RWPE2 (cell line): ENCODE measurements around the gene CLASP1.

Experiments used
- ATAC-seq: fragments of 200-7000 bp; cut with Tn5 transposase; 3 replicates; pipeline ENCODE4 v1.9.1; 2021; ENCODE audit warnings: low read depth
- DNase-seq: peaks from one replicate; pipeline ENCODE4 v3.0.0-alpha.2; 2020; ENCODE audit warnings: low spot score
- H3K27ac ChIP-seq: fragments of 450-650 bp; 2 replicates; pipeline ENCODE4 v1.5.1; 2017; ENCODE audit warnings: mild to moderate bottlenecking; ENCODE audit not compliant: poor library complexity, severe bottlenecking
- H3K27me3 ChIP-seq: fragments of 250-450 bp; sonication (Bioruptor Pico); 2 replicates; pipeline ENCODE4 v1.5.1; 2021; ENCODE audit warnings: mild to moderate bottlenecking, moderate library complexity; ENCODE audit not compliant: insufficient read depth, poor library complexity, severe bottlenecking
- H3K36me3 ChIP-seq: fragments of 250-450 bp; sonication (Bioruptor Pico); 2 replicates; pipeline ENCODE4 v1.5.1; 2020; ENCODE audit warnings: low read depth, mild to moderate bottlenecking, moderate library complexity
- H3K4me1 ChIP-seq: fragments of 250-450 bp; sonication (Bioruptor Pico); 2 replicates; pipeline ENCODE4 v1.5.1; 2021; ENCODE audit warnings: mild to moderate bottlenecking, moderate library complexity; ENCODE audit not compliant: insufficient read depth, poor library complexity, severe bottlenecking
- H3K4me3 ChIP-seq: fragments of 250-450 bp; sonication (Bioruptor Pico); 2 replicates; pipeline ENCODE4 v1.5.1; 2021; ENCODE audit warnings: mild to moderate bottlenecking, moderate library complexity; ENCODE audit not compliant: severe bottlenecking
- H3K9me3 ChIP-seq: fragments of 250-450 bp; sonication (Bioruptor Pico); 2 replicates; pipeline ENCODE4 v1.5.1; 2021; ENCODE audit warnings: mild to moderate bottlenecking, moderate library complexity; ENCODE audit not compliant: severe bottlenecking
- CTCF ChIP-seq: fragments of 450-650 bp; IDR thresholded peaks from one replicate; pipeline ENCODE4 v1.5.1; 2017; ENCODE audit warnings: mild to moderate bottlenecking, moderate library complexity; ENCODE audit not compliant: poor library complexity, severe bottlenecking

Gene CLASP1

GRCh38 chr2:121492409-121492808, 156.9 kb downstream of the CLASP1 start:
- no peak for DNase-seq
- Histone ChIP-seq H3K36me3 (peaks cover 20% of the 10 kb centered on the region), H3K9me3 (no peaks in the 10 kb centered on the region), H3K4me1 (peaks cover 37% of the 10 kb centered on the region), H3K4me3 (no peak overlapping the region), H3K27me3 (no peaks in the 10 kb centered on the region), H3K27ac (peak overlapping the region; percentile 47)
- no peak for TF ChIP-seq CTCF
- ATAC-seq, result no peak

- DNase-seq (no peak), ATAC-seq (no peak)
- Histone ChIP-seq H3K27ac (peak overlapping the region; percentile 47), H3K4me1 (peaks cover 43% of the 10 kb centered on the region), H3K4me3 (no peak overlapping the region), H3K36me3 (peaks cover 11% of the 10 kb centered on the region), H3K9me3 (no peaks in the 10 kb centered on the region), H3K27me3 (no peaks in the 10 kb centered on the region)
- no peak for TF ChIP-seq CTCF
Observed at GRCh38 chr2:121491518-121491917, 157.7 kb downstream of the CLASP1 start.

- DNase-seq (no peak), ATAC-seq (no peak)
- Histone ChIP-seq H3K4me3 (no peak overlapping the region), H3K4me1 (peaks cover 51% of the 10 kb centered on the region), H3K27me3 (no peaks in the 10 kb centered on the region), H3K27ac (peak overlapping the region; percentile 47), H3K9me3 (no peaks in the 10 kb centered on the region), H3K36me3 (peaks cover 6% of the 10 kb centered on the region)
- TF ChIP-seq CTCF, result no peak
Observed at GRCh38 chr2:121490584-121491133, 158.6 kb downstream of the CLASP1 start.

- peak; percentile 42; the same call in 2 of the 3 replicates for ATAC-seq
- peak overlapping the region; percentile 4 for H3K4me3 ChIP-seq
- DNase-seq, result no peak
- H3K36me3 ChIP-seq, result peaks cover 5% of the 10 kb centered on the region
- H3K4me1 ChIP-seq, result peaks cover 57% of the 10 kb centered on the region
- no peak for TF ChIP-seq CTCF
- peak overlapping the region; percentile 47 for H3K27ac ChIP-seq
- no peaks in the 10 kb centered on the region for H3K9me3 ChIP-seq
- H3K27me3 ChIP-seq, result no peaks in the 10 kb centered on the region
Observed at GRCh38 chr2:121489911-121490583, 159.2 kb downstream of the CLASP1 start.

GRCh38 chr2:121489284-121489683, 160.0 kb downstream of the CLASP1 start:
- DNase-seq (no peak), ATAC-seq (peak; percentile 79)
- TF ChIP-seq CTCF, result no peak
- H3K4me1 ChIP-seq, result peaks cover 65% of the 10 kb centered on the region
- peak overlapping the region; percentile 47 for H3K27ac ChIP-seq
- no peaks in the 10 kb centered on the region for H3K27me3 ChIP-seq
- peak overlapping the region; percentile 4 for H3K4me3 ChIP-seq
- H3K36me3 ChIP-seq, result peaks cover 4% of the 10 kb centered on the region
- H3K9me3 ChIP-seq, result no peaks in the 10 kb centered on the region
